Adrenal gland (tissue), 12 donors: ENCODE measurements around the gene CMTM8. TPM values are rescaled to one million over a fixed set of nuclear protein-coding genes. Genes with fewer than 3 reads are reported as not detected.
A peak's percentile ranks its signal among the peaks of the same experiment; 100 is the strongest.

Experiments
- DNase-seq, 7 donors: peaks; one replicate each; pipeline ENCODE4 v3.0.0-alpha.2; 2019 to 2020
- H3K27ac ChIP-seq, 5 donors: fragments of 200-600 bp; sonication (generic) in 4 of 5; 1 replicate in 3 of 5; 2 replicates in 2 of 5; pipeline versions ENCODE4 v1.5.1 to v1.8.0; 2016 to 2020; ENCODE audit warnings: mild to moderate bottlenecking in 1 of 5
- H3K27me3 ChIP-seq: fragments of 200-600 bp; 2 replicates; pipeline ENCODE4 v1.8.0; 2021
- H3K36me3 ChIP-seq, 2 donors: fragments of 200-600 bp; replicated peaks in 1 of 2; 1 replicate in 1 of 2; 2 replicates in 1 of 2; pipeline versions ENCODE4 v1.5.1 to v1.8.0; 2018 to 2022
- H3K4me1 ChIP-seq, 2 donors: fragments of 200-600 bp; replicated peaks in 1 of 2; 1 replicate in 1 of 2; 2 replicates in 1 of 2; pipeline versions ENCODE4 v1.5.1 to v1.8.0; 2018 to 2021
- H3K4me3 ChIP-seq, 4 donors: fragments of 200-600 bp; sonication (generic) in 3 of 4; one replicate each; pipeline ENCODE4 v1.5.1; 2016 to 2018
- H3K9me3 ChIP-seq, 3 donors: fragments of 200-600 bp; sonication (generic) in 1 of 3; replicated peaks in 1 of 3; 1 replicate in 2 of 3; 2 replicates in 1 of 3; pipeline versions ENCODE4 v1.5.1 to v1.8.0; 2016 to 2021
- CTCF ChIP-seq, 6 experiments: fragments of 450-650 bp in 4 of 6; fragments of 200-600 bp in 2 of 6; sonication (generic) in 1 of 6; IDR thresholded peaks; 1 replicate in 5 of 6; 2 replicates in 1 of 6; pipeline versions ENCODE4 v1.5.1 to v1.8.0; 2016 to 2021; ENCODE audit warnings: antibody characterized with exemption in 6 of 6, mild to moderate bottlenecking in 2 of 6, moderate library complexity in 1 of 6
- POLR2A ChIP-seq, 2 donors: fragments of 450-650 bp; IDR thresholded peaks; one replicate each; pipeline ENCODE4 v1.6.1; 2017; ENCODE audit warnings: antibody characterized with exemption in 2 of 2, mild to moderate bottlenecking in 2 of 2, moderate library complexity in 1 of 2
- WGBS, 4 donors: extraction: QIAGEN DNeasy Blood & Tissue Kit in 2 of 4; methylation state at CpG; one replicate each; pipeline versions ENCODE4 v1.1.5 to v1.1.7; 2013 to 2017; 5-methylcytosine and 5-hydroxymethylcytosine counted together
- intact Hi-C, 2 donors: fragments of 100-400 bp; cut with DNase I; formaldehyde crosslinking; loops; one replicate each; pipeline versions ENCODE4 v1.14.1 to v1.15.0; 2022 to 2023
- polyA plus RNA-seq, 3 donors: library from polyadenylated mRNA; stranded (reverse); fragments of 200-250 nt in 2 of 3; fragments of 350-450 nt in 1 of 3; fragmentation: Illumina TruSeq in 1 of 3; extraction: RNeasy Lipid Tissue Mini Kit (QIAGEN cat#74804) in 1 of 3; gene quantifications; one replicate each; pipeline ENCODE4 v1.2.3, GENCODE V29; 2013 to 2014
- total RNA-seq, 9 donors: library from RNA; depleted of rRNA in 4 of 9; stranded (reverse); fragments of >200 nt in 4 of 9; fragments of 120-200 nt in 1 of 9; fragmentation: NEBNext Ultra II Directional in 1 of 9; extraction: Animal tissue kit (Norgen Biotek cat#: 25700) in 1 of 9; gene quantifications; one replicate each; pipeline versions ENCODE4 v1.1.0 to v1.2.4, GENCODE V29; 2013 to 2023
- donor health status: healthy with polysubstance abuse.
- donor health status: Bipolar disorder and iron deficiency.
- donor health status: DM: yes; HTN: yes; CAD: no.
- donor health status: DM: no; HTN: no; CAD: no.
- donor health status: DM: no; HTN: no; CAD: no.
- donor health status: DM: yes; HTN: yes; CAD: no.

The CMTM8 gene
- total and polyA plus RNA-seq, 12 donors: 3.3 to 24.1 (median 16.0) TPM

GRCh38 chr3:32325927-32326326 lies 87.4 kb downstream of the CMTM8 start:
- peak in 5 of 7 donors; percentile 37 to 69 (median 50) for DNase-seq
- Histone ChIP-seq H3K9me3 (no peaks in the 10 kb centered on the region), H3K4me1 (no peaks in the 10 kb centered on the region), H3K27me3 (no peaks in the 10 kb centered on the region), H3K4me3 (no peak overlapping the region), H3K27ac (no peak overlapping the region), H3K36me3 (no peaks in the 10 kb centered on the region)
- 40 to 55% (median 49%) methylated on average over 3 of the region's 3 CpGs; no CpG with 5 or more reads in 1 of the 4 donors for WGBS, 4 donors
- no peak for TF ChIP-seq POLR2A (IDR thresholded peaks at IDR 0.05)
- no peak for TF ChIP-seq CTCF (IDR thresholded peaks at IDR 0.05)
- intact Hi-C loops: no loop called here

GRCh38 chr3:32326795-32327194 lies 88.3 kb downstream of the CMTM8 start:
- H3K36me3 ChIP-seq: no peaks in the 10 kb centered on the region
- intact Hi-C loops: no loop called here
- H3K4me1 ChIP-seq: no peaks in the 10 kb centered on the region
- no peaks in the 10 kb centered on the region for H3K9me3 ChIP-seq
- H3K4me3 ChIP-seq: no peak overlapping the region
- DNase-seq: no peak
- H3K27ac ChIP-seq: no peak overlapping the region
- TF ChIP-seq POLR2A (IDR thresholded peaks at IDR 0.05) (no peak), CTCF (IDR thresholded peaks at IDR 0.05) (no peak)
- H3K27me3 ChIP-seq: no peaks in the 10 kb centered on the region
- whole genome bisulfite sequencing, 4 donors: 60 to 77% (median 75%) methylated on average over 2 of the region's 2 CpGs

GRCh38 chr3:32334675-32335074 lies 96.2 kb downstream of the CMTM8 start:
- 70 to 88% (median 80%) methylated on average over 4 of the region's 4 CpGs for WGBS, 4 donors
- no peak overlapping the region for H3K4me3 ChIP-seq
- DNase-seq: peak in 1 of 7 donors; percentile 44
- no peaks in the 10 kb centered on the region for H3K9me3 ChIP-seq
- no peaks in the 10 kb centered on the region for H3K4me1 ChIP-seq
- H3K27me3 ChIP-seq: no peaks in the 10 kb centered on the region
- intact Hi-C loops: loop anchor here (5.0 to 10.0 kb wide), 2 partner anchors 37 to 150 kb away; no protein-coding TSS in a partner anchor
- TF ChIP-seq POLR2A (IDR thresholded peaks at IDR 0.05) (no peak), CTCF (IDR thresholded peaks at IDR 0.05) (no peak)
- no peaks in the 10 kb centered on the region for H3K36me3 ChIP-seq
- H3K27ac ChIP-seq: no peak overlapping the region

- Histone ChIP-seq H3K9me3 (no peaks in the 10 kb centered on the region), H3K4me1 (no peaks in the 10 kb centered on the region), H3K4me3 (no peak overlapping the region), H3K27me3 (no peaks in the 10 kb centered on the region), H3K27ac (no peak overlapping the region), H3K36me3 (no peaks in the 10 kb centered on the region)
- TF ChIP-seq CTCF (IDR thresholded peaks at IDR 0.05): no peak
- TF ChIP-seq POLR2A (IDR thresholded peaks at IDR 0.05): no peak
- intact Hi-C loops: loop anchor here (5.0 to 10.0 kb wide), 2 partner anchors 38 to 151 kb away; no protein-coding TSS in a partner anchor
- WGBS, 4 donors: 84 to 96% (median 88%) methylated on average over 13 of the region's 13 CpGs
- peak in 1 of 7 donors; percentile 45 for DNase-seq
Measured at GRCh38 chr3:32335365-32336112, 97.1 kb downstream of the CMTM8 start.
